HEK293 (cell line): Measurements from ENCODE around the gene LRSAM1.

Source experiments
- CTCF ChIA-PET: fragments of 350-600 bp; formaldehyde crosslinking; extraction: SDS; loops from one replicate; lab custom pipeline; 2021; ENCODE audit warnings: antibody characterized with exemption; lab: Yijun Ruan, JAX
- POLR2A ChIA-PET: fragments of 300-600 bp; formaldehyde crosslinking; extraction: SDS; loops from one replicate; lab custom pipeline; 2020; ENCODE audit warnings: antibody characterized with exemption, inconsistent platforms; lab: Yijun Ruan, JAX
- H3K27ac ChIP-seq: fragments of 200-500 bp; sonication (Bioruptor generic); 2 replicates; pipeline ENCODE4 v1.5.1; 2014; ENCODE audit warnings: low read depth, low read length, control low read depth, inconsistent platforms; ENCODE audit errors: extremely low read depth
- H3K36me3 ChIP-seq, 2 experiments: fragments of 200-500 bp in 1 of 2; sonication (Bioruptor generic) in 1 of 2; 1 replicate in 1 of 2; 2 replicates in 1 of 2; pipeline ENCODE4 v1.5.1; 2014 to 2017; ENCODE audit warnings: inconsistent platforms in 2 of 2, low read length in 2 of 2; ENCODE audit not compliant: control insufficient read depth in 2 of 2, insufficient read depth in 1 of 2
- H3K4me1 ChIP-seq: fragments of 200-500 bp; sonication (Bioruptor generic); 2 replicates; pipeline ENCODE4 v1.5.1; 2014; ENCODE audit warnings: mild to moderate bottlenecking, low read length, inconsistent platforms; ENCODE audit not compliant: control insufficient read depth, insufficient read depth
- H3K4me3 ChIP-seq: 2 replicates; pipeline ENCODE4 v1.5.1; 2011; ENCODE audit warnings: low read depth, mild to moderate bottlenecking, control low read depth, low read length, moderate library complexity
- H3K9me3 ChIP-seq: fragments of 200-500 bp; sonication (Bioruptor generic); 2 replicates; pipeline ENCODE4 v1.5.1; 2014; ENCODE audit warnings: low read depth, low read length, inconsistent platforms; ENCODE audit not compliant: control insufficient read depth, insufficient read depth
- CTCF ChIP-seq: fragments of 450-650 bp; formaldehyde crosslinking; IDR thresholded peaks from 2 replicates; pipeline ENCODE4 v1.5.1; 2016; ENCODE audit warnings: missing biosample characterization, missing genetic modification characterization
- GLIS2 ChIP-seq: fragments of 450-650 bp; formaldehyde crosslinking; IDR thresholded peaks from 2 replicates; pipeline ENCODE4 v1.5.1; 2016; ENCODE audit warnings: missing biosample characterization, missing genetic modification characterization
- KLF7 ChIP-seq: fragments of 450-650 bp; formaldehyde crosslinking; IDR thresholded peaks from 2 replicates; pipeline ENCODE4 v1.5.1; 2016; ENCODE audit warnings: missing biosample characterization, missing genetic modification characterization, borderline replicate concordance
- KLF9 ChIP-seq: fragments of 450-650 bp; formaldehyde crosslinking; IDR thresholded peaks from 2 replicates; pipeline ENCODE4 v1.5.1; 2016; ENCODE audit warnings: missing biosample characterization, missing genetic modification characterization, low read depth
- MZF1 ChIP-seq: fragments of 450-650 bp; formaldehyde crosslinking; IDR thresholded peaks from 2 replicates; pipeline ENCODE4 v1.5.1; 2017; ENCODE audit warnings: missing biosample characterization, missing genetic modification characterization, borderline replicate concordance
- PATZ1 ChIP-seq: fragments of 450-650 bp; formaldehyde crosslinking; IDR thresholded peaks from 2 replicates; pipeline ENCODE4 v1.5.1; 2016; ENCODE audit warnings: missing biosample characterization, missing genetic modification characterization
- SP2 ChIP-seq: fragments of 450-650 bp; formaldehyde crosslinking; IDR thresholded peaks from 2 replicates; pipeline ENCODE4 v1.5.1; 2016; ENCODE audit warnings: missing biosample characterization, missing genetic modification characterization
- TCF7L2 ChIP-seq: IDR thresholded peaks from 2 replicates; pipeline ENCODE4 v1.6.1; 2011; ENCODE audit warnings: low read depth, mild to moderate bottlenecking, inconsistent platforms, low read length, moderate library complexity, borderline replicate concordance
- WT1 ChIP-seq: fragments of 450-650 bp; formaldehyde crosslinking; IDR thresholded peaks from 2 replicates; pipeline ENCODE4 v1.5.1; 2016; ENCODE audit warnings: missing biosample characterization, missing genetic modification characterization
- ZBTB21 ChIP-seq: fragments of 450-650 bp; formaldehyde crosslinking; IDR thresholded peaks from 2 replicates; pipeline ENCODE4 v1.5.1; 2017; ENCODE audit warnings: missing biosample characterization, missing genetic modification characterization
- ZNF10 ChIP-seq: fragments of 450-650 bp; formaldehyde crosslinking; IDR thresholded peaks from 2 replicates; pipeline ENCODE4 v1.5.1; 2017; ENCODE audit warnings: missing biosample characterization, missing genetic modification characterization
- ZNF121 ChIP-seq: fragments of 450-650 bp; formaldehyde crosslinking; IDR thresholded peaks from 2 replicates; pipeline ENCODE4 v1.5.1; 2016; ENCODE audit warnings: missing biosample characterization, missing genetic modification characterization
- ZNF266 ChIP-seq: fragments of 450-650 bp; formaldehyde crosslinking; IDR thresholded peaks from 2 replicates; pipeline ENCODE4 v1.5.1; 2016; ENCODE audit warnings: missing biosample characterization, missing genetic modification characterization, low read depth
- ZNF280D ChIP-seq: fragments of 450-650 bp; formaldehyde crosslinking; IDR thresholded peaks from 2 replicates; pipeline ENCODE4 v1.5.1; 2016; ENCODE audit warnings: missing biosample characterization, missing genetic modification characterization
- ZNF596 ChIP-seq: fragments of 450-650 bp; IDR thresholded peaks from 2 replicates; pipeline ENCODE4 v1.5.0; 2018; ENCODE audit warnings: missing biosample characterization, mild to moderate bottlenecking, missing genetic modification characterization, moderate library complexity
- ZNF654 ChIP-seq: fragments of 450-650 bp; formaldehyde crosslinking; IDR thresholded peaks from 2 replicates; pipeline ENCODE4 v1.5.1; 2016; ENCODE audit warnings: low read depth, missing biosample characterization, missing genetic modification characterization
- TF ChIP-seq, protein P1 (sequence below): fragments of 450-650 bp; formaldehyde crosslinking; IDR thresholded peaks from 2 replicates; pipeline ENCODE4 v1.5.1; 2016; ENCODE audit warnings: missing biosample characterization, missing genetic modification characterization
- TF ChIP-seq, protein P2 (sequence below): fragments of 450-650 bp; formaldehyde crosslinking; IDR thresholded peaks from 2 replicates; pipeline ENCODE4 v1.5.1; 2016; ENCODE audit warnings: missing biosample characterization, missing genetic modification characterization

The LRSAM1 gene

DNA sequence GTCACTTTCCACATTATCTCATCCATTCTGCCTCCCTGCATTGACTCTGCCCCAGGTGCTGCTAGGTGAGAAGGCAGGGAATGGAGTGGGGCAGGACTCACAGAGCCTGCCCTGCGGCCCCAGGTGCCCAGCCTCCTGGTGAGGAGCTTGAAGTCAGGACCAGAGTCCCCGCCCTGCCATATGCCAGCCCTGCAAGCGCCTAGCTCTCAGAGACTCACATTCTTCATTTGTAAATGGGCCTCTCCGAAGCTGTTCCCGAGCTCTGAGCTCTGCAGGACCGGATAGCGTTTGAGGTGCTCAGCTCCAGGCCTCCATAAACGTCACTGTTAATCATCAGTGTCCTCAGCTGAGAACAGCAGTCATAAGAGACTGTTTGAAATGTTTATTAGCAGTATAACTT, 85.7 kb downstream of the LRSAM1 start:
- Histone ChIP-seq H3K27ac (no peak overlapping the region), H3K9me3 (no peaks in the 10 kb centered on the region), H3K4me1 (no peaks in the 10 kb centered on the region), H3K4me3 (no peak overlapping the region), H3K36me3 (no peaks in the 10 kb centered on the region)
- CTCF ChIA-PET: interaction anchor here (0.6 to 2.4 kb wide), 5 partner anchors 8 to 198 kb away, joined by 3 to 9 read pairs (median 4); partner anchors contain the start of gene TOR2A
- TF ChIP-seq GLIS2 (tag by site-specific recombination) (no peak), MZF1 (tag by site-specific recombination) (no peak)
- POLR2A ChIA-PET: no interaction called here

DNA sequence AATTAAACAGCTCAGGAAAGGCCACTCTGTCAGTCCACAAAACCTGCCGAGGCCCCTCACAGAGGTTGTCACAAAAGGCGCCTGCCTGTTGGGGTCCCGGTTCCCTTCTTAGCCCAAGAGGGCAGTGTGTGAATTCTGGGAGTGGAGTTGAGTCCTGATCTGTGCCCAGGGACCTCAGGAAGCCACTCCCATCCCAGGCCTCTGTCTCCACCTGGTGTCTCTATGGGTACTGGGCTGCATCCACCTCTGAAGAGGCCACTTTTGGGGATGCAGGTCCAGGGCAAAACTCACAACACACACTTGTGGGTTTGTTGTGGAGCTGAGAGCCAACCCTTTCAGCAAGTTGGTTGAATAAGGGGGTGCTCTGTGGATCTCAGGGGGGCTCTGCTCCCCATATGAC, 86.5 kb downstream of the LRSAM1 start:
- no peak overlapping the region for H3K4me3 ChIP-seq
- POLR2A ChIA-PET: interaction anchor here (0.7 kb wide), 1 partner anchor 197 kb away, joined by 7 read pairs; no protein-coding TSS in a partner anchor
- CTCF ChIA-PET: interaction anchor here (0.6 to 2.4 kb wide), 6 partner anchors 9 to 197 kb away, joined by 3 to 9 read pairs (median 6); partner anchors contain the start of gene TOR2A
- TF ChIP-seq ZBTB21 (tag by site-specific recombination): no peak
- no peak for TF ChIP-seq ZNF10
- TF ChIP-seq ZNF266: no peak
- TF ChIP-seq KLF7 (tag by site-specific recombination): no peak
- TF ChIP-seq SP2 (tag by site-specific recombination): no peak
- TF ChIP-seq ZNF654 (tag by site-specific recombination): peak; percentile 11; the same call in 1 of the 2 replicates
- TF ChIP-seq, all 188 proteins: peak for 1
- H3K9me3 ChIP-seq: no peaks in the 10 kb centered on the region
- H3K4me1 ChIP-seq: no peaks in the 10 kb centered on the region
- no peaks in the 10 kb centered on the region for H3K36me3 ChIP-seq
- H3K27ac ChIP-seq: no peak overlapping the region

- no peak overlapping the region for H3K27ac ChIP-seq
- no peak overlapping the region for H3K4me3 ChIP-seq
- H3K36me3 ChIP-seq: no peaks in the 10 kb centered on the region
- no peaks in the 10 kb centered on the region for H3K9me3 ChIP-seq
- H3K4me1 ChIP-seq: no peaks in the 10 kb centered on the region
- ChIA-PET POLR2A (interaction anchor here (1.1 kb wide), 1 partner anchor 23 kb away, joined by 4 read pairs; no protein-coding TSS in a partner anchor), CTCF (interaction anchor here (0.6 to 2.2 kb wide), 6 partner anchors 11 to 331 kb away, joined by 3 to 9 read pairs (median 5); no protein-coding TSS in a partner anchor)
- TF ChIP-seq, protein P1, sequence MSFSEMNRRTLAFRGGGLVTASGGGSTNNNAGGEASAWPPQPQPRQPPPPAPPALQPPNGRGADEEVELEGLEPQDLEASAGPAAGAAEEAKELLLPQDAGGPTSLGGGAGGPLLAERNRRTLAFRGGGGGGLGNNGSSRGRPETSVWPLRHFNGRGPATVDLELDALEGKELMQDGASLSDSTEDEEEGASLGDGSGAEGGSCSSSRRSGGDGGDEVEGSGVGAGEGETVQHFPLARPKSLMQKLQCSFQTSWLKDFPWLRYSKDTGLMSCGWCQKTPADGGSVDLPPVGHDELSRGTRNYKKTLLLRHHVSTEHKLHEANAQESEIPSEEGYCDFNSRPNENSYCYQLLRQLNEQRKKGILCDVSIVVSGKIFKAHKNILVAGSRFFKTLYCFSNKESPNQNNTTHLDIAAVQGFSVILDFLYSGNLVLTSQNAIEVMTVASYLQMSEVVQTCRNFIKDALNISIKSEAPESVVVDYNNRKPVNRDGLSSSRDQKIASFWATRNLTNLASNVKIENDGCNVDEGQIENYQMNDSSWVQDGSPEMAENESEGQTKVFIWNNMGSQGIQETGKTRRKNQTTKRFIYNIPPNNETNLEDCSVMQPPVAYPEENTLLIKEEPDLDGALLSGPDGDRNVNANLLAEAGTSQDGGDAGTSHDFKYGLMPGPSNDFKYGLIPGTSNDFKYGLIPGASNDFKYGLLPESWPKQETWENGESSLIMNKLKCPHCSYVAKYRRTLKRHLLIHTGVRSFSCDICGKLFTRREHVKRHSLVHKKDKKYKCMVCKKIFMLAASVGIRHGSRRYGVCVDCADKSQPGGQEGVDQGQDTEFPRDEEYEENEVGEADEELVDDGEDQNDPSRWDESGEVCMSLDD (tag by site-specific recombination): no peak
- TF ChIP-seq ZNF121 (tag by site-specific recombination) (no peak), ZNF596 (tag by site-specific recombination) (no peak), PATZ1 (no peak), CTCF (tag by site-specific recombination) (no peak), WT1 (tag by site-specific recombination) (no peak), KLF9 (no peak), TCF7L2 (no peak), ZNF280D (tag by site-specific recombination) (no peak)
- TF ChIP-seq, protein P2, sequence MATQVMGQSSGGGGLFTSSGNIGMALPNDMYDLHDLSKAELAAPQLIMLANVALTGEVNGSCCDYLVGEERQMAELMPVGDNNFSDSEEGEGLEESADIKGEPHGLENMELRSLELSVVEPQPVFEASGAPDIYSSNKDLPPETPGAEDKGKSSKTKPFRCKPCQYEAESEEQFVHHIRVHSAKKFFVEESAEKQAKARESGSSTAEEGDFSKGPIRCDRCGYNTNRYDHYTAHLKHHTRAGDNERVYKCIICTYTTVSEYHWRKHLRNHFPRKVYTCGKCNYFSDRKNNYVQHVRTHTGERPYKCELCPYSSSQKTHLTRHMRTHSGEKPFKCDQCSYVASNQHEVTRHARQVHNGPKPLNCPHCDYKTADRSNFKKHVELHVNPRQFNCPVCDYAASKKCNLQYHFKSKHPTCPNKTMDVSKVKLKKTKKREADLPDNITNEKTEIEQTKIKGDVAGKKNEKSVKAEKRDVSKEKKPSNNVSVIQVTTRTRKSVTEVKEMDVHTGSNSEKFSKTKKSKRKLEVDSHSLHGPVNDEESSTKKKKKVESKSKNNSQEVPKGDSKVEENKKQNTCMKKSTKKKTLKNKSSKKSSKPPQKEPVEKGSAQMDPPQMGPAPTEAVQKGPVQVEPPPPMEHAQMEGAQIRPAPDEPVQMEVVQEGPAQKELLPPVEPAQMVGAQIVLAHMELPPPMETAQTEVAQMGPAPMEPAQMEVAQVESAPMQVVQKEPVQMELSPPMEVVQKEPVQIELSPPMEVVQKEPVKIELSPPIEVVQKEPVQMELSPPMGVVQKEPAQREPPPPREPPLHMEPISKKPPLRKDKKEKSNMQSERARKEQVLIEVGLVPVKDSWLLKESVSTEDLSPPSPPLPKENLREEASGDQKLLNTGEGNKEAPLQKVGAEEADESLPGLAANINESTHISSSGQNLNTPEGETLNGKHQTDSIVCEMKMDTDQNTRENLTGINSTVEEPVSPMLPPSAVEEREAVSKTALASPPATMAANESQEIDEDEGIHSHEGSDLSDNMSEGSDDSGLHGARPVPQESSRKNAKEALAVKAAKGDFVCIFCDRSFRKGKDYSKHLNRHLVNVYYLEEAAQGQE (tag by site-specific recombination): no peak
Observed at GRCh38 chr9:127538849-127539258, 87.5 kb downstream of the LRSAM1 start.
